NCI-H524 treated with DMSO at 0.1 percent for 48 hours (cell line): ENCODE measurements around the gene TGFBRAP1.
"Not testable (repeated sequence)": the region's sequence is repeated elsewhere in the genome, so short reads cannot be mapped to it uniquely, and the experiment has no call there.

Experiments used
- DNase-seq: peaks from one replicate; lab custom pipeline; 2025; lab: John Stamatoyannopoulos, UW

TGFBRAP1 gene

GRCh38 chr2:105271393-105272045, 58.0 kb downstream of the TGFBRAP1 start:
- no peak for DNase-seq

- no peak for DNase-seq
These were observed 60.1 kb downstream of the TGFBRAP1 start for GRCh38 chr2:105269426-105269825.

- peak; percentile 92 for DNase-seq
These were observed 66.9 kb downstream of the TGFBRAP1 start for GRCh38 chr2:105262651-105263091.

GRCh38 chr2:105261061-105261460, 68.5 kb downstream of the TGFBRAP1 start:
- no peak for DNase-seq

GRCh38 chr2:105258835-105259350, 70.6 kb downstream of the TGFBRAP1 start:
- no peak for DNase-seq

- no peak for DNase-seq
These were observed 71.6 kb downstream of the TGFBRAP1 start for GRCh38 chr2:105257981-105258380.

- no peak for DNase-seq
These were observed 73.0 kb downstream of the TGFBRAP1 start for GRCh38 chr2:105256431-105257047.

GRCh38 chr2:105255979-105256378, 73.6 kb downstream of the TGFBRAP1 start:
- no peak for DNase-seq

GRCh38 chr2:105254531-105255210, 74.9 kb downstream of the TGFBRAP1 start:
- no peak for DNase-seq

GRCh38 chr2:105252271-105252670, 77.3 kb downstream of the TGFBRAP1 start:
- no peak for DNase-seq

GRCh38 chr2:105251016-105251648, 78.4 kb downstream of the TGFBRAP1 start:
- DNase-seq = not testable (repeated sequence)

- no peak for DNase-seq
These were observed 79.6 kb downstream of the TGFBRAP1 start for GRCh38 chr2:105249891-105250290.

- no peak for DNase-seq
These were observed 80.4 kb downstream of the TGFBRAP1 start for GRCh38 chr2:105249181-105249580.

- DNase-seq = no peak
These were observed 81.0 kb downstream of the TGFBRAP1 start for GRCh38 chr2:105248316-105249070.

- DNase-seq = no peak
These were observed 85.1 kb downstream of the TGFBRAP1 start for GRCh38 chr2:105244451-105244850.

- no peak for DNase-seq
These were observed 85.6 kb downstream of the TGFBRAP1 start for GRCh38 chr2:105243961-105244360.

- no peak for DNase-seq
These were observed 87.1 kb downstream of the TGFBRAP1 start for GRCh38 chr2:105242286-105242993.

GRCh38 chr2:105241443-105241842, 88.1 kb downstream of the TGFBRAP1 start, which contains the start of gene GPR45:
GPR45 (plus strand) TSS chr2:105241743; CDS start chr2:105241859, 116 bp downstream.
- no peak for DNase-seq

- DNase-seq = no peak
These were observed 89.6 kb downstream of the TGFBRAP1 start for GRCh38 chr2:105239924-105240323.

GRCh38 chr2:105238664-105239240, 90.8 kb downstream of the TGFBRAP1 start:
- no peak for DNase-seq
